ENCODE measurements around the gene ENPP5. TPM values are rescaled to one million over a fixed set of nuclear protein-coding genes. Genes with fewer than 3 reads are reported as not detected.

ENPP5 gene
- total RNA-seq, 4 donors from 2014 or later: 0.46 to 3.8 (median 0.87) TPM

DNA sequence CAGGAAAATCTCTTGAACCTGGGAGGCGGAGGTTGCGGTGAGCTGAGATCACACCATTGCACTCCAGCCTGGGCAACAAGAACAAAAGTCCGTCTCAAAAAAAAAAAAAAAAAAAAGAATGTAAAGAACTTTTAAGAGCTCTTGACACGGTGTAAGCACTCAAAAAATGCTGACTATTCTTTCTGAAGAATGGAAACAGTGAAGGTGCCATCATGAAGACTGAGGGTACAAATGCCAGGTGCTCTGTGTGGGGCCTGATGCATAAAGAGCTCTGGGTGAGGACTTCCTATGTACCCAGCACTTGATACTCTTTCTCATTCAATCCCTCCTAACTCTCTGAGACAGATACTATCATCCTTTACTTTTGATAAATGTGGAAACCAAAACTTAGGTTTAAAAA, 45.0 kb upstream of the ENPP5 start:
- WGBS: 89% methylated on average over 4 of the region's 4 CpGs
- no peaks in the 10 kb centered on the region for H3K27me3 ChIP-seq
- no peak for DNase-seq (ENCODE audit: extremely low spot score)
- no peaks in the 10 kb centered on the region for H3K9me3 ChIP-seq
- TF ChIP-seq, protein P1, sequence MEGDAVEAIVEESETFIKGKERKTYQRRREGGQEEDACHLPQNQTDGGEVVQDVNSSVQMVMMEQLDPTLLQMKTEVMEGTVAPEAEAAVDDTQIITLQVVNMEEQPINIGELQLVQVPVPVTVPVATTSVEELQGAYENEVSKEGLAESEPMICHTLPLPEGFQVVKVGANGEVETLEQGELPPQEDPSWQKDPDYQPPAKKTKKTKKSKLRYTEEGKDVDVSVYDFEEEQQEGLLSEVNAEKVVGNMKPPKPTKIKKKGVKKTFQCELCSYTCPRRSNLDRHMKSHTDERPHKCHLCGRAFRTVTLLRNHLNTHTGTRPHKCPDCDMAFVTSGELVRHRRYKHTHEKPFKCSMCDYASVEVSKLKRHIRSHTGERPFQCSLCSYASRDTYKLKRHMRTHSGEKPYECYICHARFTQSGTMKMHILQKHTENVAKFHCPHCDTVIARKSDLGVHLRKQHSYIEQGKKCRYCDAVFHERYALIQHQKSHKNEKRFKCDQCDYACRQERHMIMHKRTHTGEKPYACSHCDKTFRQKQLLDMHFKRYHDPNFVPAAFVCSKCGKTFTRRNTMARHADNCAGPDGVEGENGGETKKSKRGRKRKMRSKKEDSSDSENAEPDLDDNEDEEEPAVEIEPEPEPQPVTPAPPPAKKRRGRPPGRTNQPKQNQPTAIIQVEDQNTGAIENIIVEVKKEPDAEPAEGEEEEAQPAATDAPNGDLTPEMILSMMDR (IDR thresholded peaks at IDR 0.05): no peak
- TF ChIP-seq POLR2A (IDR thresholded peaks at IDR 0.05; ENCODE audit: low read depth) (no peak), POLR2AphosphoS5 (IDR thresholded peaks at IDR 0.05) (no peak), EP300 (IDR thresholded peaks at IDR 0.05) (no peak)
- H3K36me3 ChIP-seq: no peaks in the 10 kb centered on the region
- peaks cover 0 to 19% (median 5%) of the 10 kb centered on the region in 4 donors for H3K4me1 ChIP-seq
- H3K27ac ChIP-seq (replicated peaks in 1 of 4): no peak overlapping the region
- no peak overlapping the region for H3K4me3 ChIP-seq
- intact Hi-C loops (cut with DNase I): no loop called here

DNA sequence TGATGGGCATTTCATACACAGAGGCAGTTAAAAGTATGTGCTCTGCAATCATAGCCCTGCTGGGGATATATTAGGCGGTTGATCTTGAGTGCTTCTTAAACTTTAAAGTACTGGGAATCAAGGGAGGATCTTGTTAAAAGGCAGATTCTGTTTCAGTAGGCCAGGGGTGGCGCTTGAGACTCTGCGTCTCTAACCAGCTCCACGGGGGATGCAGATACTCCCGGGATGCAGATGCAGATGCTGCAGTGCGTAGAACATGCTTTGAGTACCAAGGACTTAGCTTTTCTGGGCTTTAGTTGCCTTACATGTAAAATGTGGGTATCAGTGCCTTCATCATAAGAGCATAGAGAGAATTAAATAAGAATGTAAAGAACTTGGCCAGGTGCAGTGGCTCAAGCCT, 44.4 kb upstream of the ENPP5 start:
- TF ChIP-seq, protein P1 (IDR thresholded peaks at IDR 0.05): no peak
- TF ChIP-seq POLR2AphosphoS5 (IDR thresholded peaks at IDR 0.05) (no peak), EP300 (IDR thresholded peaks at IDR 0.05) (no peak), POLR2A (IDR thresholded peaks at IDR 0.05; ENCODE audit: low read depth) (no peak)
- intact Hi-C loops (cut with DNase I): no loop called here
- 86% methylated on average over 6 of the region's 6 CpGs for WGBS

DNA sequence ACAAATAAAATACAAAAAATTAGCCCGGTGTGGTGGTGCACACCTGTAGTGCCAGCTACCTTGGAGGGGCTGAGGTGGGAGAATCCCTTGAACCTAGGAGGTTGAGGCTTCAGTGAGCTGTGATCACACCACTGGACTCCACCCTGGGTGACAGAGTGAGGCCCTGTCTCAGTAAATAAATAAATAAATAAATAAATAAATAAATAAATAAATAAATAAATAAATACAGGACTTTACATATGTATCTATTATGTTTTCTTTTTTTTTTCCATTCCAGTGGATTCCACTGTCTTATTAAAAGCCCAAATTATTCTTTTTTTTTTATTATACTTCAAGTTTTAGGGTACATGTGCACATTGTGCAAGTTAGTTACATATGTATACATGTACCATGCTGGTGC, 41.1 kb upstream of the ENPP5 start:
- Histone ChIP-seq H3K36me3 (no peaks in the 10 kb centered on the region), H3K27me3 (no peaks in the 10 kb centered on the region), H3K27ac (replicated peaks in 1 of 4) (no peak overlapping the region), H3K4me3 (no peak overlapping the region), H3K9me3 (no peaks in the 10 kb centered on the region), H3K4me1 (peaks cover 0 to 4% (median 1%) of the 10 kb centered on the region in 4 donors)
- 88% methylated on average over 1 of the region's 1 CpG for whole genome bisulfite sequencing
- no peak for DNase-seq (ENCODE audit: extremely low spot score)
- TF ChIP-seq, protein P1 (IDR thresholded peaks at IDR 0.05): no peak
- intact Hi-C loops (cut with DNase I): no loop called here

More for the DNA sequence above, 44.4 kb upstream of the ENPP5 start:
- Histone ChIP-seq H3K4me3 (no peak overlapping the region), H3K36me3 (no peaks in the 10 kb centered on the region), H3K4me1 (peaks cover 0 to 19% (median 5%) of the 10 kb centered on the region in 4 donors), H3K27me3 (no peaks in the 10 kb centered on the region), H3K27ac (replicated peaks in 1 of 4) (no peak overlapping the region), H3K9me3 (no peaks in the 10 kb centered on the region)
- DNase-seq (ENCODE audit: extremely low spot score): no peak

DNA sequence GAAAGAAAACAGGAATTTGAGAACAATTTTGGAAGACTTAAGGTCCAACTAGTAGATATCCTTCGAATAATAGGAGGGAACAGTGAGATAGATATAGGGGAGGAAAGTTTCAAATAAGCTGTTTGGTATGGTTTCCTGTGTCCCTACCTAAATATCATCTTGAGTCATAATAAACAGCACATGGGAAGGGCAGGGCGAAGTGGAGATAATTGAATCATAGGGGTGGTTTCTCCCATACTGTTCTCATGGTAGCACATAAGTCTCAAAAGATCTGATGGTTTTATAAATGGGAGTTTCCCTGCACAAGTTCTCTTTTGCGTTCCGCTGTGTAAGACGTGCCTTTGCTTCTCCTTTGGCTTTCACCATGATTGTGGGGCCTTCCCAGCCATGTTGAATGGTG, 39.5 kb upstream of the ENPP5 start:
- H3K36me3 ChIP-seq: no peaks in the 10 kb centered on the region
- H3K27me3 ChIP-seq: no peaks in the 10 kb centered on the region
- 85% methylated on average over 5 of the region's 5 CpGs for WGBS
- intact Hi-C loops (cut with DNase I): no loop called here
- no peaks in the 10 kb centered on the region for H3K4me1 ChIP-seq
- H3K27ac ChIP-seq (replicated peaks in 1 of 4): no peak overlapping the region
- no peaks in the 10 kb centered on the region for H3K9me3 ChIP-seq
- H3K4me3 ChIP-seq: no peak overlapping the region
- DNase-seq (ENCODE audit: extremely low spot score): no peak
- TF ChIP-seq EP300 (IDR thresholded peaks at IDR 0.05): no peak
- no peak for TF ChIP-seq POLR2A (IDR thresholded peaks at IDR 0.05; ENCODE audit: low read depth)
- TF ChIP-seq, protein P1 (IDR thresholded peaks at IDR 0.05): no peak
- no peak for TF ChIP-seq POLR2AphosphoS5 (IDR thresholded peaks at IDR 0.05)

DNA sequence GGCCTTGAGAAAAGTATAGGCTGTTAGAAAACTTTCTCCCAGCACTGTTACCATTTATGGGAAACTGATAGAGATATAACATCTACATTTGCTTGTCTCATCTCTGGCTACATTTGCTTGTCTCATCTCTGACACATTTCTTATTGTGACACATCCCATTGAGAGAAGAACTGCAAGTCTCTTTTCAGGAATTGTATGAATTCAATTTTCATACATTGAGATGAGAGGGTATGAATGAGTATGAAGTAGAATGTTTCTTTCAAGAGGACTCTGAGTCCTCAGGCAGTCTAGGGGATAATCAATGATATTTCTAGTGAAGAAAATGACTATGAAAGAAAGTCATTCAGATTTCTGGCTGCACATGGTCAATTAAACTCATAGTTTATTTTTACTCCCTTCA, 37.5 kb upstream of the ENPP5 start:
- intact Hi-C loops (cut with DNase I): no loop called here
- no peaks in the 10 kb centered on the region for H3K36me3 ChIP-seq
- DNase-seq (ENCODE audit: extremely low spot score): no peak

More for the DNA sequence above, 37.5 kb upstream of the ENPP5 start:
- Histone ChIP-seq H3K27ac (replicated peaks in 1 of 4) (no peak overlapping the region), H3K27me3 (no peaks in the 10 kb centered on the region), H3K4me1 (no peaks in the 10 kb centered on the region), H3K9me3 (no peaks in the 10 kb centered on the region), H3K4me3 (no peak overlapping the region)
- TF ChIP-seq POLR2A (IDR thresholded peaks at IDR 0.05; ENCODE audit: low read depth) (no peak), EP300 (IDR thresholded peaks at IDR 0.05) (no peak), POLR2AphosphoS5 (IDR thresholded peaks at IDR 0.05) (no peak)
- TF ChIP-seq, protein P1 (IDR thresholded peaks at IDR 0.05): no peak
